HG02943 (cell line): ENCODE measurements around the gene TMEM255B.
"Not testable (repeated sequence)": the region's sequence is repeated elsewhere in the genome, so short reads cannot be mapped to it uniquely, and the experiment has no call there.

Experiments
- ATAC-seq: cut with Tn5 transposase; IDR thresholded peaks from one replicate; pipeline ENCODE4 v1.9.1; 2021; ENCODE audit warnings: mild to moderate bottlenecking, low read depth, moderate library complexity; ENCODE audit not compliant: unreplicated experiment

The TMEM255B gene

GRCh38 chr13:113783966-113784644 is 25.1 kb downstream of the TMEM255B start:
- ATAC-seq = no peak

DNA sequence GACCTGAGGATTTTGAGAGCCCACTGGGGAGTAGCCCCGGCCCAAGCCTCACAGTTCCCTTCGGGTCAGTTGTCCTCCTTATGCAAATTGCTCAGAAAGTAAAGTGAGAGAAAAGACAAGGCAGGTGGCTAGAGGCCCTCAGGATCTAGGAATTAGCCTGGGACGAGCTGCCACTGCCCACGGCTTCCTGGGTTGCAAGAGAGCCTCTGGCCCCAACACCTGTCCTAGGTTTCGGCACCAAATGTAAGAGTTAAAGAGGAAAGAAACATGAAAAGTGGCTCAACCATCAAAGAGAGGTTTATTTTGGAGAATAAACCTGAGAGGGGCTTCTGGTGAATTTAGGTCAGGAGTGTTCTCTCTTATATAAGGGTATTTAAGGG is 25.6 kb downstream of the TMEM255B start:
- ATAC-seq = no peak

DNA sequence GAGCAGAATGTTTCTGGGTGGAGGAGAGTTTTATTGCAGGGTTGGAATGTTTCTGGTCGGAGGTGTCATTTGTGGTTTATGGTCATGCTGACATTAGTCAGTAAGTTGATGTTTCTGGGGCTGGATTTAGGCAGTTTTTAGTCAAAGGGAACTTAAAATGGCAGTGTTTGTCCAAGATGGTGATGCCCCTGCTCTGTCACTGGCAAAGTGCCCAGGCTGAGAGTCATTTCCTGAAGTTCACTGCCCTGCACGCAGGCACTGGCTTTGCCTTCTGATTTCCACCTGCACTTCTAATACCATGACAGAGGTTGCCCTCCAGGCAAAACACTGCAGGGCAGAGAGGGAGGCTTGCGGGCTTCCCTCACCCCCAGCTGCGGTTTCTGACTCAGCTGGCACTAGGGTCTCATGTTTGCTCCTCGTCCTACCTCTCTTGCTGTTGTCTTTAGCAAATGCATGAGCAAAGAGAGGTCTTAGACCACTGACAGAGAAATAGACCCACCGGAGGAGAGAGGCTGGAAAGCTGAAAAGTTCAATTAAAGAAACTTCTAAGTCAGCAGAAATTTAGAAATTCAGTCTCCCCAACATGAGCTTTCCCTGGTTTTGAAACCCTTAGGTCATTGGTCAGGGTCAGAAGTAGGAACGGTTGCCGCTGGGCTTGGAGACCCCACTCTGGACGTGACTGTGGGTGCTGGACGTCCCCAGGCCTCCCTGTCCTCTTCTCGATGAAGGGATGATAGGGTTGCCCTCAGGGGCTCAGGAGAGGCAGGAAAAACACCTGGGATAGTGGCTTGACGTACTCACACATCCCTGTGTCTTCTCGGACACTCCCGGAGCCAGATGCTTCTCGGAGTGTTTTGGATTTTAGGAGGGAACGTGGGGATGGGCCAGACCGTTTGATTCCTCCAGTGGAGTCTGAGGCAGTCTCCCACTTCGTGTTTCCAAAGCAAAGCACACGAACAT is 26.3 kb downstream of the TMEM255B start:
- no peak for ATAC-seq

GRCh38 chr13:113786262-113786841 is 27.3 kb downstream of the TMEM255B start:
- ATAC-seq = no peak

- no peak for ATAC-seq
Observed at GRCh38 chr13:113787694-113788093, 28.7 kb downstream of the TMEM255B start.

DNA sequence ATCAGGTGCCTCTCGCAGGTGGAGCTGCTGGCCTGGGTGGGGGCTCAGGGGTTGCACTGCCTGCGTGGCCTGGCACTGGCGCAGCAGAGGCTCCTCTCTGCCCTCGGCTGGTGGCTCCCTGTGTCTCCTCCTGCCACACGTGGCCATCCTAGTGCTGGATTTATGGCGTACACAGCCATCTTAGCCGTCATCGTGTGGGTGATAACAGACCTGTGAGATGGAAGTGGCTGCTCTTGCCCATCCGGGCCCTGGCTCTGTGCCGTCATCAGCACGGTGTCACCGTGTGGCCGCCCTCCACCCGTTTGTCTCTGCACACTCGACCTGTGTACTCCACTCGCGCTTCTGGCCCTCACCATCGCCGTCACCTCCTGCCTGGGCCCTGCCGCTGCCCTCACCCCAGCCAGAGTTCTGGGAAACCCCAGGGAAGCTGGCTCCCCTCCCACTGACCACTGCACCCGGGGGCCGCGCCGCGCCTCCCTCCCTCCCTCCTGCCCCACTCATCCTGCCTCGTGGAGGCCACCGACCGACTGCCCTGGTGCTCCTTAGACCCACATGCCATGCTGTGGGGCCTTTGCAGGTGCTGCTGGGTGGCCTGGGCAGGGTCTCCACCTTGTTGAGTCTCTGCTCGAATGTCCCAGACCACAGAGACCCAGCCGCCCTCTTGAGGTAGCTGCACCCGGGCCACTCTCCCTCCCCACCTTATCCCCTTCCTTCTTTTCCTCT is 29.5 kb downstream of the TMEM255B start:
- ATAC-seq = no peak

DNA sequence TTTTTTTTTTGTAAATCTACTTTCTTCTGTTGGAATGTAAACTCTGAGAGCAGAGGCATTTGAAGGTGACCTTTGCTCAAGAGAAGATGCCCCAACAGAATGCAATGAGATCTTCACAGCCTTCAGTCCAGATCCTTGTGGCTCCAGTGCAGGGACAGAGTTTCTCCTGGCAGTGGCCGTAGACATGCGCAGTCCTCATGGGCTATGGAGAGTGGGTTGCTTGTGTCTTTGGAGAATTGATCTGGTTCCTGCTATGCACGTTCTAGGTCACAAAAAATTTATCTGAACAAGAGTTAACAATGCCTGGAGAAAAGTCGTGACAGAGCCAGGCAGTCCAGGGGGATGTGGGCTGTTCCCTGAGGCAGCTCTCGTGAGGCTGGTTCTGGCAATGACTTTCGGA is 30.1 kb downstream of the TMEM255B start:
- ATAC-seq = no peak

GRCh38 chr13:113789931-113790330 is 30.9 kb downstream of the TMEM255B start:
- not testable (repeated sequence) for ATAC-seq

GRCh38 chr13:113791226-113791625 is 32.2 kb downstream of the TMEM255B start:
- ATAC-seq = no peak

DNA sequence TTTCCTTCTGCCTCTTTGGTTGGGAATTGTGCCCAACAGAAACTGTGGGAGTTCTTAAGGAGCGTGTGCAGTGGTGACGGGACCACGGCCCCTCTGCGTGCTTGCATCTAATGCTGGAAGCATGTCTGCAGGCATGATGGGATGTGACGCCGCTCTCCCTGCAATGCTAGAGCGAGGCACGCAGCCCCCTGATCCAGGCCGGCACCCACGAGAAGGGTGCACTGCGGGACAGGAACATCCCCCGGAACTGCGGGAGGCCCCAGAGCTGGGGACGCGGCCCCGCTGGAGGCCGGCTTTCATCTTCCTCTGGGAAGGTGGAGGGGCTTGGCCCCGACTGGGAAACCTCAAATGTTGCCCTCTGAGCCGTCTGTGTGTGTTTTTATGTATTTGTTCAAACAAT is 32.7 kb downstream of the TMEM255B start:
- no peak for ATAC-seq

DNA sequence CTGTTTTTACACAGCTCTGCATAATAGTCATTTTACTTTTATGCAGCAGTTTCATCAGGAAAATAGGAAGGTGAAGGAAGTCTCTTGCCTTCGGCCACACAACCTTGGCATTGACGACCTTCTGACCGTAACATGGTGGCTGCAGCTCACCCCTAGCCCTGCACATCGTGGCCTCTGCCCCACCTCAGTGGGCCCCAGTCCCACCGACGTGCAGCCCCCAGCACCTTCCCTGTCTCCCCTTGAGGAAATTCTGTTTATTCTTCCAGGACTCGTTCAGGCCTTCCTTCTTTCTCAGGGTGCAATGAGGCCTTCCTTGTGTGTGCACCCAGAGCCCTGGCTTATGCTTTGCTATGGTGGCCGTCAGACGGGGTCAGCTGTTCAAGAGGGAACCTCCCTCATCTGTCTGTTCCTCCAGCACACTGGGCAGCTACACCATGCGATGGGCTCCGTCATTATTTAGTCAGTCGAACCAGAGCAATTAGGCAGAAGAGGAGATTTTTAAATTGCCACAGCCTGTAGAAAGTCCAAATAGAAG is 33.3 kb downstream of the TMEM255B start:
- no peak for ATAC-seq

GRCh38 chr13:113792886-113793717 is 34.1 kb downstream of the TMEM255B start:
- ATAC-seq = no peak

- ATAC-seq = no peak
Observed at GRCh38 chr13:113793718-113794085, 34.7 kb downstream of the TMEM255B start.

GRCh38 chr13:113794086-113794485 is 35.1 kb downstream of the TMEM255B start:
- ATAC-seq = no peak

DNA sequence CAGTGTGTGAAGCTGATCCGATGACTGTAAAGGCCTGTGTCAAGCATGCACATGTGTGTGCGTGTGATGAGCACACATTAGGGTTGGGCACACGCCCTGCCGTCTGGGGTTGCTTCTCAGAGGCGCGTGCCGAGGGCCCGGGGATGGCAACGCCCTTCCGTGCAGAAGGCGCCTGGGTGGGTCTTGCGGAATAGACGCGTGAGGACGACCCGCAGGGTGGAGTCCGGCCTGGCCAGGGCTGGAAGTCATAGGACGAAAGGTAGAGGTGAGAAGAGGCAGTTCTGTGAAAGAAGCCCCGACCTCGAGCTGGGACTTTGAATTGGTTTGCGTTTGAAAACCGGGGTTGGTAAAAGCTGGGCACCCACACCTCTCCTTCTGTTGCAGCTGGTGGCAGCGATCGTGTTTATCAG is 35.7 kb downstream of the TMEM255B start:
- ATAC-seq = no peak

DNA sequence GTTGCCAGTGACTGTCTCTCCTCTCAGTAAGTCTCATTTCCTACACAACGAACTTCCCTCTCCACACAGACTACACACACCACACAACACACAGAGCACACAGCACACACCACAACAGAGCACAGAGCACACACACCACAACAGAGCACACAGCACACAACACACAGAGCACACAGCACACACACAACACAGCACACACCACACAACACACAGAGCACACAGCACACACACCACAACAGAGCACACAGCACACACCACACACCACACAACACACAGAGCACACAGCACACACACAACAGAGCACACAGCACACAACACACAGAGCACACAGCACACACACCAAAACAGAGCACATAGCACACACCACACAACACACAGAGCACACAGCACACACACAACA is 36.3 kb downstream of the TMEM255B start:
- ATAC-seq = not testable (repeated sequence)

DNA sequence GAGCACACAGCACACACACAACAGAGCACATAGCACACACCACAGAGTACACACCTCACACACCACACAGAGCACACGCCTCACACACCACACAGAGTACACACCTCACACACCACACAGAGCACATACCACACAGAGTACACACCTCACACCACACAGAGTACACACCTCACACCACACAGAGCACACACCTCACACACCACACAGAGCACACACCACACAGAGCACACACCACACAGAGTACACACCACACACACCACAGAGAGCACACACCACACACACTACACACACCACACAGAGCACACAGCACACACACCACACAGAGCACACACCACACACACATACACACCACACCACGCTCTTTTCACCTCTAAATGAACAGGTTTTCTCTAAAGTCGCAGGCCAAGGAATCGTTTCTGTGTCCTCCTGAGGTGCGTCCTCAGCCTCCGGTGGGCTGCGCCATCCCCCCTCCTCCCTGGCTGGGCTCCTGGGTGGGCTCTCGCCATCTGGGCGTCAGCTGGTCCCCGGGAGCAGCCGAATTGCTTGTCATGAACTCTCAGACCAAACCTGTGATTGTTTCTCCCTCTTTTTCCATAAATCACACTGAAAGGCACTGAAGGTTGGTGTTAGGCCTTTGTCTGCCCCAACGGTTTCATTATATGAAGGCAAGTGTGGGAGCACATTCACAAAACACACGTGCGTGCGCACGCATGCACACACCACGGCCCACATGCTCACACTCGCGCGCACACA is 37.4 kb downstream of the TMEM255B start:
- ATAC-seq = no peak

DNA sequence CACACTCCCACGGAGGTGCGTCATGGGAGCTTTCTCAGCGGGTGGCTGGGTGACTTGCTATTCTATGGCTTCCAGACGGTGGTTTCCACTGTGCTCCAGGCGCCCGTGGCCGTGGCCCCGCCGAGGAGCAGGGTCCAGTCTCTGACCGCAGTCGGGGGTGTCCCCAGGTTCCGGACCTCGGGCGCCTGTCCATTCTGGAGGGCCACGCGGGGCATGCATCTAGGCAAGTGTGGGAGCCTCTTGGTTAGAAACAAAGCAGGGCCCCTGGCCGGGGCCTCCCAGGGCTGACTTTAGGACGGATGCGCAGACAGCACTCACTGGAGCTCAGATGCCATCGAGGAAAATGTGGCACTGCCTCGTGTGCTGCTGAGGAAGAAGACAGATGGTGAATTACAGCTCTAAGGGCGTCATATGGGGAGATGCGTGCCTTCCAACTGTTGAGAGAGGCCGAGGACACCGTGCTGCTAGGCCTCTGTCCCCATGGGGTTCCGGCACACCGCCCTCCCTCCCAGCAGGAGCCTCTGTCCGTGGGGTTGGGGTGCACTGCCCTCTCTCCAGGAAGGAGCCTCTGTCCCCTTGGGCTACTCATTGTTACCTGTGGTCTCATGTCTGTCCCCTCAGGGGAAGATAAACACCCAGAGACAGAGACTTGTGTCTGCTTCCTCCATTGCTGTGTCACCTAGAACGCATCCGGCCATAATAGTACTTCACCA is 38.1 kb downstream of the TMEM255B start:
- no peak for ATAC-seq
